ENCODE measurements around the gene DKK2.

Gene DKK2

GRCh38 chr4:107009196-107009968 lies 26.7 kb downstream of the DKK2 start:
- TF ChIP-seq CTCF (conservative IDR thresholded peaks at IDR 0.05) (no peak), ZFX (IDR thresholded peaks at IDR 0.05) (no peak)
- no peak overlapping the region for H3K27ac ChIP-seq

GRCh38 chr4:107008115-107008514 lies 28.0 kb downstream of the DKK2 start:
- H3K27ac ChIP-seq, result no peak overlapping the region
- TF ChIP-seq CTCF (conservative IDR thresholded peaks at IDR 0.05), result no peak
- no peak for TF ChIP-seq ZFX (IDR thresholded peaks at IDR 0.05)

- TF ChIP-seq ZFX (IDR thresholded peaks at IDR 0.05), result no peak
- no peak for TF ChIP-seq CTCF (conservative IDR thresholded peaks at IDR 0.05)
- H3K27ac ChIP-seq, result no peak overlapping the region
Observed at GRCh38 chr4:107006218-107006617, 29.9 kb downstream of the DKK2 start.

GRCh38 chr4:106996490-106996889 lies 39.6 kb downstream of the DKK2 start:
- H3K27ac ChIP-seq, result no peak overlapping the region
- TF ChIP-seq CTCF (conservative IDR thresholded peaks at IDR 0.05), result no peak
- no peak for TF ChIP-seq ZFX (IDR thresholded peaks at IDR 0.05)

GRCh38 chr4:106993827-106994226 lies 42.3 kb downstream of the DKK2 start:
- no peak for TF ChIP-seq ZFX (IDR thresholded peaks at IDR 0.05)
- H3K27ac ChIP-seq, result no peak overlapping the region

- H3K27ac ChIP-seq, result no peak overlapping the region
- no peak for TF ChIP-seq CTCF (conservative IDR thresholded peaks at IDR 0.05)
- TF ChIP-seq ZFX (IDR thresholded peaks at IDR 0.05), result no peak
Observed at GRCh38 chr4:106987311-106987710, 48.8 kb downstream of the DKK2 start.

- no peak for TF ChIP-seq CTCF (conservative IDR thresholded peaks at IDR 0.05)
- no peak for TF ChIP-seq ZFX (IDR thresholded peaks at IDR 0.05)
- no peak overlapping the region for H3K27ac ChIP-seq
Observed at GRCh38 chr4:106986486-106986885, 49.6 kb downstream of the DKK2 start.

- TF ChIP-seq ZFX (IDR thresholded peaks at IDR 0.05) (no peak), CTCF (conservative IDR thresholded peaks at IDR 0.05) (no peak)
- no peak overlapping the region for H3K27ac ChIP-seq
Observed at GRCh38 chr4:106985830-106986229, 50.3 kb downstream of the DKK2 start.
